Measurements from ENCODE around the gene DNAH10.

DNA sequence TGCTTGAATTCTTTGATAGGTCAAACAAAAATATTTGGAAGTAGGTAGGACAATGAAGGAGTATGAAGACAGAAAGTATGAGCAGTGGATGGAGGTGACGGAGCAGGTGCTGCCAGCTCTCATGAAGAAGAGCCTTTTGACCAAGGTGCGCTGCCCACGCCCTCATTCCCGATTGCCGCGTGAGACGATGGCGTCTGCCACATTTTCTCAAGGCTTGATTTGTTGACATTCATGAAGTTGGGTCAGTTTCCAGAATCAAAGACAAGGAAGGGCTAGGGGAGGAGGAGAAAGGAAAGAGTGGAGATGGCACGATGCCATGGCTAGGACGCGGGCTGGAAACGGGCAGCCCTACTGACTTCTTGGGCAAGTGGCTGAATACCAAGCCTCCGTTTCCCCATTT is 37.1 kb downstream of the DNAH10 start:
- TF ChIP-seq, protein P1, sequence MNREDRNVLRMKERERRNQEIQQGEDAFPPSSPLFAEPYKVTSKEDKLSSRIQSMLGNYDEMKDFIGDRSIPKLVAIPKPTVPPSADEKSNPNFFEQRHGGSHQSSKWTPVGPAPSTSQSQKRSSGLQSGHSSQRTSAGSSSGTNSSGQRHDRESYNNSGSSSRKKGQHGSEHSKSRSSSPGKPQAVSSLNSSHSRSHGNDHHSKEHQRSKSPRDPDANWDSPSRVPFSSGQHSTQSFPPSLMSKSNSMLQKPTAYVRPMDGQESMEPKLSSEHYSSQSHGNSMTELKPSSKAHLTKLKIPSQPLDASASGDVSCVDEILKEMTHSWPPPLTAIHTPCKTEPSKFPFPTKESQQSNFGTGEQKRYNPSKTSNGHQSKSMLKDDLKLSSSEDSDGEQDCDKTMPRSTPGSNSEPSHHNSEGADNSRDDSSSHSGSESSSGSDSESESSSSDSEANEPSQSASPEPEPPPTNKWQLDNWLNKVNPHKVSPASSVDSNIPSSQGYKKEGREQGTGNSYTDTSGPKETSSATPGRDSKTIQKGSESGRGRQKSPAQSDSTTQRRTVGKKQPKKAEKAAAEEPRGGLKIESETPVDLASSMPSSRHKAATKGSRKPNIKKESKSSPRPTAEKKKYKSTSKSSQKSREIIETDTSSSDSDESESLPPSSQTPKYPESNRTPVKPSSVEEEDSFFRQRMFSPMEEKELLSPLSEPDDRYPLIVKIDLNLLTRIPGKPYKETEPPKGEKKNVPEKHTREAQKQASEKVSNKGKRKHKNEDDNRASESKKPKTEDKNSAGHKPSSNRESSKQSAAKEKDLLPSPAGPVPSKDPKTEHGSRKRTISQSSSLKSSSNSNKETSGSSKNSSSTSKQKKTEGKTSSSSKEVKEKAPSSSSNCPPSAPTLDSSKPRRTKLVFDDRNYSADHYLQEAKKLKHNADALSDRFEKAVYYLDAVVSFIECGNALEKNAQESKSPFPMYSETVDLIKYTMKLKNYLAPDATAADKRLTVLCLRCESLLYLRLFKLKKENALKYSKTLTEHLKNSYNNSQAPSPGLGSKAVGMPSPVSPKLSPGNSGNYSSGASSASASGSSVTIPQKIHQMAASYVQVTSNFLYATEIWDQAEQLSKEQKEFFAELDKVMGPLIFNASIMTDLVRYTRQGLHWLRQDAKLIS (CRISPR knock-in tag; IDR thresholded peaks at IDR 0.05; ENCODE audit: borderline replicate concordance) = no peak
- no peak for TF ChIP-seq FOXJ3 (CRISPR knock-in tag; IDR thresholded peaks at IDR 0.05; ENCODE audit: borderline replicate concordance)
- TF ChIP-seq, protein P2, sequence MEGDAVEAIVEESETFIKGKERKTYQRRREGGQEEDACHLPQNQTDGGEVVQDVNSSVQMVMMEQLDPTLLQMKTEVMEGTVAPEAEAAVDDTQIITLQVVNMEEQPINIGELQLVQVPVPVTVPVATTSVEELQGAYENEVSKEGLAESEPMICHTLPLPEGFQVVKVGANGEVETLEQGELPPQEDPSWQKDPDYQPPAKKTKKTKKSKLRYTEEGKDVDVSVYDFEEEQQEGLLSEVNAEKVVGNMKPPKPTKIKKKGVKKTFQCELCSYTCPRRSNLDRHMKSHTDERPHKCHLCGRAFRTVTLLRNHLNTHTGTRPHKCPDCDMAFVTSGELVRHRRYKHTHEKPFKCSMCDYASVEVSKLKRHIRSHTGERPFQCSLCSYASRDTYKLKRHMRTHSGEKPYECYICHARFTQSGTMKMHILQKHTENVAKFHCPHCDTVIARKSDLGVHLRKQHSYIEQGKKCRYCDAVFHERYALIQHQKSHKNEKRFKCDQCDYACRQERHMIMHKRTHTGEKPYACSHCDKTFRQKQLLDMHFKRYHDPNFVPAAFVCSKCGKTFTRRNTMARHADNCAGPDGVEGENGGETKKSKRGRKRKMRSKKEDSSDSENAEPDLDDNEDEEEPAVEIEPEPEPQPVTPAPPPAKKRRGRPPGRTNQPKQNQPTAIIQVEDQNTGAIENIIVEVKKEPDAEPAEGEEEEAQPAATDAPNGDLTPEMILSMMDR (IDR thresholded peaks at IDR 0.05) = no peak
- TF ChIP-seq, protein P3, sequence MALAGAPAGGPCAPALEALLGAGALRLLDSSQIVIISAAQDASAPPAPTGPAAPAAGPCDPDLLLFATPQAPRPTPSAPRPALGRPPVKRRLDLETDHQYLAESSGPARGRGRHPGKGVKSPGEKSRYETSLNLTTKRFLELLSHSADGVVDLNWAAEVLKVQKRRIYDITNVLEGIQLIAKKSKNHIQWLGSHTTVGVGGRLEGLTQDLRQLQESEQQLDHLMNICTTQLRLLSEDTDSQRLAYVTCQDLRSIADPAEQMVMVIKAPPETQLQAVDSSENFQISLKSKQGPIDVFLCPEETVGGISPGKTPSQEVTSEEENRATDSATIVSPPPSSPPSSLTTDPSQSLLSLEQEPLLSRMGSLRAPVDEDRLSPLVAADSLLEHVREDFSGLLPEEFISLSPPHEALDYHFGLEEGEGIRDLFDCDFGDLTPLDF (CRISPR knock-in tag; IDR thresholded peaks at IDR 0.05) = no peak
- TF ChIP-seq, protein P4, sequence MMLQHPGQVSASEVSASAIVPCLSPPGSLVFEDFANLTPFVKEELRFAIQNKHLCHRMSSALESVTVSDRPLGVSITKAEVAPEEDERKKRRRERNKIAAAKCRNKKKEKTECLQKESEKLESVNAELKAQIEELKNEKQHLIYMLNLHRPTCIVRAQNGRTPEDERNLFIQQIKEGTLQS (CRISPR knock-in tag; conservative IDR thresholded peaks at IDR 0.05) = no peak
- no peak for TF ChIP-seq GRHL2 (CRISPR knock-in tag; IDR thresholded peaks at IDR 0.05; ENCODE audit: insufficient replicate concordance, severe bottlenecking)
